K562 (cell line): Measurements from ENCODE around the gene SV2C.

Experiments used
- BACH1 ChIP-seq: fragments of 200-800 bp; sonication (Bioruptor generic); IDR thresholded peaks from 2 replicates; pipeline ENCODE4 v1.6.1; 2016; ENCODE audit warnings: missing genetic modification characterization, missing compliant biosample characterization
- DNMT1 ChIP-seq: fragments of 450-650 bp; IDR thresholded peaks from 2 replicates; pipeline ENCODE4 v1.6.1; 2016; ENCODE audit warnings: antibody characterized with exemption, mild to moderate bottlenecking
- FOS ChIP-seq: IDR thresholded peaks from 3 replicates; pipeline ENCODE4 v1.6.1; 2011; ENCODE audit not compliant: insufficient read length; ENCODE audit errors: extremely low read depth
- POLR2AphosphoS2 ChIP-seq: IDR thresholded peaks from 2 replicates; pipeline ENCODE4 v1.6.1; 2012; ENCODE audit warnings: low read length, improper control_type of control experiment
- POLR2AphosphoS5 ChIP-seq: IDR thresholded peaks from 2 replicates; pipeline ENCODE4 v1.6.1; 2011; ENCODE audit warnings: mild to moderate bottlenecking, low read depth, low read length, moderate library complexity; ENCODE audit not compliant: control insufficient read depth, insufficient read depth
- SRF ChIP-seq, 2 experiments: fragments of 250-450, 450-650 bp in 1 of 2; sonication (Bioruptor Pico) in 1 of 2; sonication (generic) in 1 of 2; formaldehyde crosslinking; IDR thresholded peaks; 2 replicates each; pipeline versions ENCODE4 v1.5.0 to v1.5.1; 2020 to 2022; ENCODE audit warnings: mild to moderate bottlenecking in 1 of 2, missing genetic modification reagents in 1 of 2
- ZBTB26 ChIP-seq: fragments of 450-650 bp; formaldehyde crosslinking; IDR thresholded peaks from 2 replicates; pipeline ENCODE4 v1.4.0; 2022; ENCODE audit warnings: missing genetic modification characterization
- TF ChIP-seq, protein P1 (sequence below), 2 experiments: fragments of 450-650 bp; formaldehyde crosslinking in 1 of 2; IDR thresholded peaks; 2 replicates each; pipeline versions ENCODE4 v1.4.0 to v1.6.1; 2014 to 2020; ENCODE audit warnings: mild to moderate bottlenecking in 2 of 2, borderline replicate concordance in 1 of 2, low read depth in 1 of 2

GRCh38 chr5:76337953-76338451 is 254.8 kb downstream of the SV2C start:
- TF ChIP-seq POLR2AphosphoS2 (no peak), POLR2AphosphoS5 (no peak), DNMT1 (no peak), FOS (no peak), BACH1 (no peak), SRF (CRISPR knock-in tag; IDR thresholded peaks at IDR 0.05) (no peak; a peak in 1 of 4 replicates), ZBTB26 (CRISPR knock-in tag) (no peak)
- TF ChIP-seq, protein P1, sequence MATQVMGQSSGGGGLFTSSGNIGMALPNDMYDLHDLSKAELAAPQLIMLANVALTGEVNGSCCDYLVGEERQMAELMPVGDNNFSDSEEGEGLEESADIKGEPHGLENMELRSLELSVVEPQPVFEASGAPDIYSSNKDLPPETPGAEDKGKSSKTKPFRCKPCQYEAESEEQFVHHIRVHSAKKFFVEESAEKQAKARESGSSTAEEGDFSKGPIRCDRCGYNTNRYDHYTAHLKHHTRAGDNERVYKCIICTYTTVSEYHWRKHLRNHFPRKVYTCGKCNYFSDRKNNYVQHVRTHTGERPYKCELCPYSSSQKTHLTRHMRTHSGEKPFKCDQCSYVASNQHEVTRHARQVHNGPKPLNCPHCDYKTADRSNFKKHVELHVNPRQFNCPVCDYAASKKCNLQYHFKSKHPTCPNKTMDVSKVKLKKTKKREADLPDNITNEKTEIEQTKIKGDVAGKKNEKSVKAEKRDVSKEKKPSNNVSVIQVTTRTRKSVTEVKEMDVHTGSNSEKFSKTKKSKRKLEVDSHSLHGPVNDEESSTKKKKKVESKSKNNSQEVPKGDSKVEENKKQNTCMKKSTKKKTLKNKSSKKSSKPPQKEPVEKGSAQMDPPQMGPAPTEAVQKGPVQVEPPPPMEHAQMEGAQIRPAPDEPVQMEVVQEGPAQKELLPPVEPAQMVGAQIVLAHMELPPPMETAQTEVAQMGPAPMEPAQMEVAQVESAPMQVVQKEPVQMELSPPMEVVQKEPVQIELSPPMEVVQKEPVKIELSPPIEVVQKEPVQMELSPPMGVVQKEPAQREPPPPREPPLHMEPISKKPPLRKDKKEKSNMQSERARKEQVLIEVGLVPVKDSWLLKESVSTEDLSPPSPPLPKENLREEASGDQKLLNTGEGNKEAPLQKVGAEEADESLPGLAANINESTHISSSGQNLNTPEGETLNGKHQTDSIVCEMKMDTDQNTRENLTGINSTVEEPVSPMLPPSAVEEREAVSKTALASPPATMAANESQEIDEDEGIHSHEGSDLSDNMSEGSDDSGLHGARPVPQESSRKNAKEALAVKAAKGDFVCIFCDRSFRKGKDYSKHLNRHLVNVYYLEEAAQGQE (IDR thresholded peaks at IDR 0.05; ENCODE audit: borderline replicate concordance) = peak; percentile 74; the same call in 1 of the 2 replicates
- TF ChIP-seq, protein P1 (CRISPR knock-in tag; IDR thresholded peaks at IDR 0.05; ENCODE audit: low read depth) = no peak
